Vagina (tissue), 2 donors: ENCODE measurements around the gene EDNRB. TPM values are rescaled to one million over a fixed set of nuclear protein-coding genes. Genes with fewer than 3 reads are reported as not detected.

Experiments used
- DNase-seq, 2 donors: peaks; one replicate each; pipeline ENCODE4 v3.0.0-alpha.2; 2017; ENCODE audit errors: extremely low spot score in 2 of 2
- H3K27ac ChIP-seq: fragments of 200-600 bp; sonication (generic); one replicate; pipeline ENCODE4 v1.5.1; 2019
- H3K27me3 ChIP-seq: fragments of 200-600 bp; sonication (generic); one replicate; pipeline ENCODE4 v1.5.1; 2019
- H3K36me3 ChIP-seq, 2 donors: fragments of 200-600 bp; sonication (generic); one replicate each; pipeline ENCODE4 v1.5.1; 2017 to 2019
- H3K4me1 ChIP-seq: fragments of 200-600 bp; sonication (generic); one replicate; pipeline ENCODE4 v1.5.1; 2019
- H3K4me3 ChIP-seq, 2 donors: fragments of 200-600 bp; sonication (generic); 1 replicate in 1 of 2; 2 replicates in 1 of 2; pipeline ENCODE4 v1.5.1; 2016 to 2019
- H3K9me3 ChIP-seq: fragments of 200-600 bp; sonication (generic); one replicate; pipeline ENCODE4 v1.5.1; 2019
- CTCF ChIP-seq, 3 experiments: fragments of 450-650 bp in 2 of 3; fragments of 200-600 bp in 1 of 3; sonication (generic) in 1 of 3; IDR thresholded peaks; one replicate each; pipeline ENCODE4 v1.5.1; 2017 to 2019; ENCODE audit warnings: antibody characterized with exemption in 3 of 3, mild to moderate bottlenecking in 2 of 3, moderate library complexity in 2 of 3
- POLR2A ChIP-seq, 2 donors: fragments of 450-650 bp; IDR thresholded peaks; one replicate each; pipeline ENCODE4 v1.6.1; 2017; ENCODE audit warnings: antibody characterized with exemption in 2 of 2, mild to moderate bottlenecking in 2 of 2, moderate library complexity in 2 of 2
- POLR2AphosphoS5 ChIP-seq, 2 donors: sonication (generic); formaldehyde crosslinking; IDR thresholded peaks; one replicate each; pipeline ENCODE4 v1.9.0; 2017; ENCODE audit warnings: antibody characterized with exemption in 2 of 2, mild to moderate bottlenecking in 2 of 2, low read depth in 1 of 2; ENCODE audit not compliant: insufficient read depth in 1 of 2
- intact Hi-C: fragments of 100-400 bp; cut with DNase I; formaldehyde crosslinking; loops from one replicate; pipeline ENCODE4 v1.15.1; 2023
- total RNA-seq: library from RNA; depleted of rRNA; stranded (reverse); fragments of >200 nt; gene quantifications from one replicate; pipeline ENCODE4 v1.2.3, GENCODE V29; 2016

Gene EDNRB
- total RNA-seq, 1 donor from 2014 or later = 46.2 TPM

DNA sequence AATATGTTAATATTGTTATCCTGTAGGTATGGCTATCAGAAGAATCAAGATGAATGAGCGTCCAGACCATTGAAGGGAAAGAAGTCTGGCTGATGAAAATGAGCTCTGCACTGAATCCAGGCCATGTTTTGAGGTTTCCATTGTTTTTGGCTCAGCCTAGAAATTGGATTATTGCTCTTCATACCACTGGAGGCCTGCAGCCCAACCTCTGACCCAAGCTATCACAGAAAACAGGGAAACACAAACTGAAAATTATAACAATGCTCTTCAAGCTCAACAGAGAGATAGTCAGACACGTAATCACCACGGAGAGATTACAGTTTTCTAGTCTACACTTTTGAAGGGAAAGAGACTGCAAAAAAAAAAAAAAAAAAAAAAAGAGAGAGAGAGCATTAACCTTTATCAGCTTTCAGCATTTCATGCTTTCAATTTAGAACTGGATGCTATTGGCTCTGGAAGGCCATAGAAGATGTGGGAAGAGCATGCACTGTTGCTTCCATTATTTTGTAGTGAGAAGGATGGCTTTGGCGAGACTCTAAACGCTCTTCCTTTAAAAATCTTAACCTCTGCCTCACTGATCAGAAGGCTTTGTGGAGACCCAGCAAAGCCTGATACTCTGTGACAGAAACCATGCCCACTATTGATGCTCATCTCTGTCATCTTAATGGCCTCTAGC, 10.8 kb downstream of the EDNRB start:
- intact Hi-C loops = no loop called here
- DNase-seq = no peak
- no peaks in the 10 kb centered on the region for H3K4me1 ChIP-seq
- TF ChIP-seq POLR2A (IDR thresholded peaks at IDR 0.05) (no peak), CTCF (IDR thresholded peaks at IDR 0.05) (no peak), POLR2AphosphoS5 (IDR thresholded peaks at IDR 0.05; ENCODE audit: insufficient read depth in 1 of 2, low read depth in 1 of 2) (no peak)
- H3K27ac ChIP-seq = peak overlapping the region; percentile 13
- H3K27me3 ChIP-seq = no peaks in the 10 kb centered on the region
- H3K4me3 ChIP-seq = no peak overlapping the region
- H3K36me3 ChIP-seq = no peaks in the 10 kb centered on the region
- H3K9me3 ChIP-seq = no peaks in the 10 kb centered on the region

GRCh38 chr13:77904031-77904430, 14.6 kb downstream of the EDNRB start:
- no peak for TF ChIP-seq CTCF (IDR thresholded peaks at IDR 0.05)
- no peak for TF ChIP-seq POLR2AphosphoS5 (IDR thresholded peaks at IDR 0.05; ENCODE audit: insufficient read depth in 1 of 2, low read depth in 1 of 2)
- H3K4me1 ChIP-seq = no peaks in the 10 kb centered on the region
- no peaks in the 10 kb centered on the region for H3K36me3 ChIP-seq
- H3K27me3 ChIP-seq = no peaks in the 10 kb centered on the region
- H3K4me3 ChIP-seq = no peak overlapping the region
- H3K9me3 ChIP-seq = no peaks in the 10 kb centered on the region
- H3K27ac ChIP-seq = no peak overlapping the region
- intact Hi-C loops = no loop called here
- no peak for DNase-seq

DNA sequence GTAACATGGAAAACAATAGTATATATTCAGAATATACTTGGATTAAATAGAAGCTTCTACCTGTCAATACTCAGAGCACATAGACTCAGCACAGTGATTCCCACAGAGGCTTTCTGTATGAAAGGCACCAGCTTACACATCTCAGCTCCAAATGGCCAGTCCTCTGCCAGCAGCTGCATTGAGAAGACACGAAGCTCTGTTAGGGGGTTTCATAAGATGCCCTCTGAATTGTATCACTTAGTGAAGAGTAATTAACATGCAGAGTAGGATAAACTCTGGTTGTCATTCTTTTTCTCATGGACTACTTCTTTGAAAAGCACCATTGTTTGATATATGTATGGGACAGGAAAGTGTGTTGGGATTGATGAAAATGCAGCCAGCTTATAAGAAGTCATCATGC, 15.2 kb downstream of the EDNRB start:
- TF ChIP-seq POLR2AphosphoS5 (IDR thresholded peaks at IDR 0.05; ENCODE audit: insufficient read depth in 1 of 2, low read depth in 1 of 2) (no peak), CTCF (IDR thresholded peaks at IDR 0.05) (no peak), POLR2A (IDR thresholded peaks at IDR 0.05) (no peak)
- intact Hi-C loops = no loop called here
- Histone ChIP-seq H3K36me3 (no peaks in the 10 kb centered on the region), H3K27me3 (no peaks in the 10 kb centered on the region), H3K4me3 (no peak overlapping the region), H3K27ac (no peak overlapping the region), H3K9me3 (no peaks in the 10 kb centered on the region), H3K4me1 (no peaks in the 10 kb centered on the region)
- no peak for DNase-seq

DNA sequence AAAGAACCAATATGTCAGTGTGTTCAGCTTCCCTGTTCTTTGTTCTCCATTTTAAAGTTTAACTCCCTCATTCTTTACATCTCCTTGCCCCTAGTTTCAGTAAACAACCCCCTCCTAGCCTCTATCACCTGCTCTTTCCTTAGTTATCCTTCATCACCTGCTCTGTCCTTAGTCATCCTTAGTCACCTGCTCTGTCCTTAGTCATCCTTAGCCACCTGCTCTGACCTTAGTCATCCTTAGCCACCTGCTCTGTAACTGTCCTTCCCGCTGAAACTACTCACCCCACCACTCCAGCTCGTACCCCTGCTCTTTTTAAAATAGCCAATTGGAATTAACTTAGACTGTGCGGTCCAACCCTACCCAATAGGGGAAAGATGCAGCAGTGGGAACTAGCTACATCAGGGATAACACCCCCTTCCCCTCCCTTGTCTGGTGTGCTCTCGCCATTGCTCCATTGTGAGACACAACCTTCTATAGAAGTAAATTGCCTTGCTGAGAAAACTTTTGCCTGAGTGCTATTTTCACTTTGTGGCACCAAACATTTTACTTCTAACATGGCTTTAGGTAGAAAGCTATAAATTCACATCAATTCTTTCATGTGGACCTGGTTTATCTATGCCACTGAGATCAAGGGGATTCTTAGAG, 16.2 kb downstream of the EDNRB start:
- Histone ChIP-seq H3K9me3 (no peaks in the 10 kb centered on the region), H3K36me3 (no peaks in the 10 kb centered on the region), H3K4me1 (no peaks in the 10 kb centered on the region), H3K27ac (no peak overlapping the region), H3K27me3 (no peaks in the 10 kb centered on the region), H3K4me3 (no peak overlapping the region)
- DNase-seq = no peak
- TF ChIP-seq CTCF (IDR thresholded peaks at IDR 0.05) (no peak), POLR2AphosphoS5 (IDR thresholded peaks at IDR 0.05; ENCODE audit: insufficient read depth in 1 of 2, low read depth in 1 of 2) (no peak), POLR2A (IDR thresholded peaks at IDR 0.05) (no peak)
- intact Hi-C loops = no loop called here

DNA sequence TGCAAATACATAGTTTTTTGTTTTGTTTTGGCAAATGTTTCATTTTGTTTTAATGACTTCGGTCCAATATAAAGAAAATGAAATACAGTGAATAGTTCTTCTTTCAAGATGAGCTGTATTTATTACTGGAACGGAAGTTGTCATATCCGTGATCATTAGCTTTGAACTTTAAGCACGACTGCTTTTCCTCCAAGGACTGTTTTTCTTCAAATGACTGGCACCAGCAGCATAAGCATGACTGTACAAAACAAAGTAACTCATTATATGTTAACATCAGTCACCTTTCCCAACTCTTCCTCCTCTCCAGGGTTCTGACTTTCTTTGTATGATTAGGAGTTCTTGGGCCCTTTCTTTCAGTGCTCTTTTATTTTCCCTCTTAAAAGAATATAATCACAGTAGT, 20.5 kb downstream of the EDNRB start:
- TF ChIP-seq CTCF (IDR thresholded peaks at IDR 0.05) = no peak
- no peak for TF ChIP-seq POLR2AphosphoS5 (IDR thresholded peaks at IDR 0.05; ENCODE audit: insufficient read depth in 1 of 2, low read depth in 1 of 2)
- no peak for TF ChIP-seq POLR2A (IDR thresholded peaks at IDR 0.05)
- Histone ChIP-seq H3K27ac (peak overlapping the region; percentile 30), H3K4me3 (no peak overlapping the region)

More for the DNA sequence above, 20.5 kb downstream of the EDNRB start:
- H3K27me3 ChIP-seq = no peaks in the 10 kb centered on the region
- H3K4me1 ChIP-seq = no peaks in the 10 kb centered on the region
- no peaks in the 10 kb centered on the region for H3K9me3 ChIP-seq
- DNase-seq = no peak
- intact Hi-C loops = no loop called here
- no peaks in the 10 kb centered on the region for H3K36me3 ChIP-seq
